DMS79 treated with DMSO at 0.1 percent for 48 hours (cell line): ENCODE measurements around the gene IL31.

Source experiments
- DNase-seq: peaks from one replicate; lab custom pipeline; 2025; lab: John Stamatoyannopoulos, UW

Gene IL31

GRCh38 chr12:122155705-122156104 lies 18.3 kb downstream of the IL31 start:
- no peak for DNase-seq

- DNase-seq, result no peak
These were observed 21.3 kb downstream of the IL31 start for GRCh38 chr12:122152754-122153153.

- DNase-seq, result no peak
These were observed 23.8 kb downstream of the IL31 start for GRCh38 chr12:122150127-122150681.

- DNase-seq, result no peak
These were observed 25.4 kb downstream of the IL31 start for GRCh38 chr12:122148657-122149056.

GRCh38 chr12:122147514-122148290 lies 26.3 kb downstream of the IL31 start:
- no peak for DNase-seq

GRCh38 chr12:122145505-122146330 lies 28.3 kb downstream of the IL31 start:
- no peak for DNase-seq

- DNase-seq, result no peak
These were observed 29.1 kb downstream of the IL31 start for GRCh38 chr12:122144885-122145284.

- no peak for DNase-seq
These were observed 31.2 kb downstream of the IL31 start for GRCh38 chr12:122142857-122143256.

GRCh38 chr12:122141911-122142725 lies 31.9 kb downstream of the IL31 start:
- no peak for DNase-seq

GRCh38 chr12:122140467-122141257 lies 33.4 kb downstream of the IL31 start:
- no peak for DNase-seq

- DNase-seq, result no peak
These were observed 34.1 kb downstream of the IL31 start for GRCh38 chr12:122139941-122140340.

GRCh38 chr12:122139266-122139665 lies 34.8 kb downstream of the IL31 start:
- DNase-seq, result peak; percentile 95

- peak; percentile 70 for DNase-seq
These were observed 35.4 kb downstream of the IL31 start for GRCh38 chr12:122138616-122139015.

- peak; percentile 52 for DNase-seq
These were observed 35.8 kb downstream of the IL31 start for GRCh38 chr12:122138181-122138580.

- DNase-seq, result peak; percentile 77
These were observed 36.3 kb downstream of the IL31 start for GRCh38 chr12:122137681-122138080.

- DNase-seq, result peak; percentile 20
These were observed 36.8 kb downstream of the IL31 start for GRCh38 chr12:122137229-122137628.

- no peak for DNase-seq
These were observed 38.5 kb downstream of the IL31 start for GRCh38 chr12:122135437-122136031.

- no peak for DNase-seq
These were observed 40.6 kb downstream of the IL31 start for GRCh38 chr12:122133192-122133950.

GRCh38 chr12:122130150-122130549 lies 43.9 kb downstream of the IL31 start:
- no peak for DNase-seq

GRCh38 chr12:122129131-122129530 lies 44.9 kb downstream of the IL31 start:
- DNase-seq, result no peak
